GM18909 (cell line): ENCODE measurements around the gene M1AP.
"Not testable (repeated sequence)": the region's sequence is repeated elsewhere in the genome, so short reads cannot be mapped to it uniquely, and the experiment has no call there.

Source experiments
- ATAC-seq: cut with Tn5 transposase; IDR thresholded peaks from one replicate; pipeline ENCODE4 v1.9.1; 2021; ENCODE audit warnings: mild to moderate bottlenecking; ENCODE audit not compliant: unreplicated experiment, poor library complexity

Gene M1AP

DNA sequence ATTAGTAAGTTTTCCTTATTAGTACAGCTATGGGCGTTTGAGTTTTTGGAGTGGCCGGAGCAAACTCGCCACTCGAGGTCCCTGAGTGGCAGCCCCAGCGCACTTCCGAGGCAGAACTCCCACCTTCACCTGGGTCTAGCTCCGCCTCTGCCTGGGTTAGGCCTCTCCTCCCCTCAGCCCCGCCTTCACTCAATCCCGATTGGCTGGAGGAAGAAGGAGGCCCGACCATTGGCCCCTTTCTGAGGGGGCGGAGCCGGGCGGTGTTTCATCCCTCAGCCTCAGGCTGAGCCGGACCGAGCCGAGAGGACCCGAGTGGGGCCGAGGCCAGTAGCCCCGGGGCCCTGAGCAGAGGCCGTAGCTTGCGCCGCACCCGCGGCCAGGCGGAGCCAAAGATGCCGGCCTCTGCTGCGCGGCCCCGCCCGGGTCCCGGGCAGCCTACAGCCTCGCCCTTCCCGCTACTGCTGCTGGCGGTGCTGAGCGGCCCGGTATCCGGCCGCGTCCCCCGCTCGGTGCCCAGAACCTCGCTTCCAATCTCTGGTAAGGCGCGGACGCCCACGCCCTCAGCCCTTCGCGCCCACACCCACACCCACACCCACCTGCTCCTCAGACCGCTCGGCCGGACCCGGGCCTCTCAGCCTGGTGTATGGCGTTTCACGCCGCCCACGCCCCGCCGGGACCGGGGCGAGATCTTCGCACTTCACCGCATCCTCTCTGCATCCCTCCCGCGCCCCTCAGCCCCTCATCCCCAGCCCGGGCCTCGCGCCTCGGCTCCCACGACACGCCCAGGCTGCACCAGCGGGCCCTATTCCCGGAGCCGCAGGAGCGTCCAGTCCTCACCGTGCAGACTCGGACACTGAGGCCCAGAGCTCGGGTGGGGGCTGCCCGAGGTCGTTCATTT, 6.1 kb upstream of the M1AP start, which contains the start of gene SEMA4F:
TSS of gene SEMA4F (plus strand) at position 263 of the 898 bp plus-strand sequence. CDS start at position 393, 130 bp downstream.
- ATAC-seq = peak; percentile 100

DNA sequence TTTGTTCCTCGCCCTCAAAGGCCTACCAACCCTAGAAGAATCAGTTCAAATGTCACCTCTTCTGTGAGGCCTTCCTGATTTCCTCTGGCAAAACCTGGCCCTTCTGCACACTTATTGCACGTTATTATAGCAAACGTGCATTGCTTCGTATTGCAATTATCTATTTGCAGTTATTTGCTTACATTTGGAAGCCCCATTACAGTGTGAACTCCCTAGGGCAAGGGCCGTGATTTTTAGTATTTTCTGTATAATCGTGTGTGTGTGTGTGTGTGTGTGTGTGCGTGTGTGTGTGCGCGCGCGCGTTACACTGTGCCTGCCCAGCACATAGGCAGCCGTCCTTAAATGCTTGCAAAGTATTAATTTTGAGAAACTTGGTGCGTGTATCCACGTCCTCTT, 5.5 kb upstream of the M1AP start:
- peak; percentile 12 for ATAC-seq

DNA sequence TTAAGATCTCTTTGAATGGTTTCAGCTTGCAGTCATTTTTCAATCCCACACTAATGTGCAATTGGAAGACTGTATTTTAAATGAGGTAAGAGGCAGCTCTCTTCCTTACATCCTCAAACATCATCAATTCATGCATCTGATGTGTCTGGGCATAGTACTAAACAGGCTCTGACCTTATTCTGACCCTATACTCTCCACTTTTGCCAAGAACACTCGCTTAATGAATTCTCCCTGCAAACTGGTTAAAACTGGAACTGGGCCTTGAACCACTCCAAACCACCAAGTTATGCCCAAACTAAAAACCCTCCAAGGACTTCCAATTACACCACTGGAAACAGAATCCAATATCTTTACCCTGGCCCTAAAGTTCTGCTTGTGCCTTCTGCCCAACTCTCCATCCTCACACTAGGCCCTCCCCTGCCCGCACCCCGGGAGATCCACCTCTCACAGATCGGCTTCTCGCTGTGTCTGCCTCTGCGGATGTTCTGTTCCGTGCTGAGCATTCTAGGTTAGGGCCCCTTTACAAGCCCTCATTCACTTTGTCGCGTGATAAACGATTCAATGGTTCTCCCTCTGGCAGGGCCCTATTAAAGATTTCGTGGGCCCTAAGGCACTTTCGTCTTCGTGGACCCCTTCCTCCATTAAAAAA, 1.2 kb downstream of the M1AP start:
- no peak for ATAC-seq

DNA sequence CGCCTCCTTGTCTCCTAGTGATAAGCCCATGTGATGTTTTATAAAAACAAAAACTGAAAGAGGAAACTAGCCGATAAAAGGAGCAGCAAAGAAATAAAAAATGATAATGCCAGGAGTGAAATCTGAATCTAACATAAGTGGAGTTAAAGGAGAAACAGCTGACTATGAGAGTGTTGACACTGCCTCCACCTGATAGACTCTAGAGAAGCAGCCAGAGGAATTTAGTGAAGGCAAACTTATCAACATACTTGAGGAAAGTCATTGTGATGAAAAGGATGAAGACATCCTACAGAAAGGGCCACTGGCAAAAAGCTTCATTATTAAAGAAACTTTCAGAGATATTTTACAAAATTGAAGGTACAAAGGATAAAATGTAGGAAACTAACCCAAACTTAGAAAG, 1.9 kb downstream of the M1AP start:
- no peak for ATAC-seq

DNA sequence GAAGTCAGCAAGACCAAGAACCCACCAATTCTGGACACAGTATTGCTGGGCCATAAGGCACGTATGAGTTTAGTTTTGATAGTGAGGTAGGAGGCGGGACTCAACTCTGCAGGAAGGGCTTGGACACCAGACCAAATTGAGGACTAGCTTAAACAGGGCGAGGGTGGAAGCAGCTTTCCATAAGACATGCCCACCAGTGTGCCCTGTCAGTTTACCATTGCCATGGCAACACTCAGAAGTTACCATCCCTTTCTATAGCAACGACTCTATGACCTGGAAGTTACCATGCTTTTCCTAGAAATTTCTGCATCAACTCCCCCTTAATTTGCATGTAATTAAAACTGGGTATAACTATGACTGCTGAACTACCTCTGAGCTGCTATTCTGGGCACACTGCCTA, 2.8 kb downstream of the M1AP start:
- ATAC-seq = no peak

DNA sequence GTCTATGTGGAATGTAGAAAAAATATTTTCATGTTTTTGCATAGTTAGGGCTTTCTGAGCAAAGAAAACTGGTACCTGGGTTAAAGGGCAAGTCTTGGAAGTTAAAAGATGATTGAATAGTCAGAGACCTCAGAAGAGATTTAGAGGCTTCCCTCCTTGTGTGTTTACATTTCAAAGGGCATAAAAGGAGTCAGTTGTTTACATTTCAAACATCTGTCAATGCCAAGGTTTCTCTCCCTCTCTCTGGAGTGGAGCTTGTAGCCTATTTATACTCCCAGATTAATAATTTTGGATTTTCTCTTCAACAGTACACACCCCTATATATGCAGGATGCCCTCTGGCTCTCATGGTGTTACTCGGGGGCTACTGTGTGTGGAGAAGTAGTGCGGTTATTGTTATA, 8.6 kb downstream of the M1AP start:
- no peak for ATAC-seq

DNA sequence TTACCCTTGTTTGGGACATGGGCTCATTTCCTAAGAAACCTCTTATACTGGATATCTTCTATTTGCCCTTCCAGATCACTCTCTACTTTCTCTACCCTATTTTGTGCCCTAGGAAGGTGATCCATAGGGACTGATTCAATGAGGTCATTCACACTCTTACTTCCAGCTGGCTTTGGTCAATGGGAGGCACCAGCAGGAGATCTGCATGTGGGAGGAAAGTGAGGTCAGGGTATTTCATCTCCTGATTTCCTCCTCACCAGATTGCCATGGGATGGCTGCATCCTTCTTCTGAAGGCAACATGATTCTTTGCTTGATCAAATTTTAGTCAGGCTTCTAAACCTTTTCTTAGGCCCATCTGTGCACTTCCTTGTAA, 15.2 kb downstream of the M1AP start:
- ATAC-seq = no peak

DNA sequence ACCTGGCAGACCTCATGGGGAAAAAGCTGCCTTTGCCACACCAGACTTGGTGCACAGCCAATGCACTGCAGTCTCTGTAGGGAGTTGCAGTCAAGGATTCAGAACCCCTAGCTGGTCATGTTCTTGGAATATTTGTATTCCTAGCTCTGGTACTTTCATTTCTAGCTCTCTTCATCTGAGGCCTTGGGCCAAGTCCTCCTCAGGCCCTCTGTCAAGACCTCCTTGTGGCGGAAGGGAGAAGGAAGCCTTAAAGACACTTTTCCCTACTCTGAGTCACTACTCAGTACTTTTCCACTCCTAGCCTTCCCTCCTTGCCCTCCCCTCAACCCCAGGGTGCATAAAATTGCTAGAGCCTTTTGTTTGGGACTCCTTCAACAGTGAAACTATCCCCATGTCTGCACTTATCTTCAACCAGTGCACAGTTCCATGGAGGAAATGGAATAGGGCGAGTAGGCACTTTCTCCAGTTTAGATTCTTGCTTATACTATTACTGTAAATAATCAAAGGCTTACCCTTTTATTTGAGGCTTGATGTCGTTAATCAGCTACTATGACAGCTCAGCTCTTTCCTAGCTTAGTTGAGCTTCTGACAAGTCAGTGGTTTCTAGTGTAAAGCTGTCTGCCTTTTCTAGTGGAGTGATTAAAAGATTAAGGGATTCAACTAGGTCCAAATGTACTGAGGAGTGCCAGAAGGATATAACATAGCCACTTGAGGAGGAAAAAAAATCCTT, 15.8 kb downstream of the M1AP start:
- no peak for ATAC-seq

DNA sequence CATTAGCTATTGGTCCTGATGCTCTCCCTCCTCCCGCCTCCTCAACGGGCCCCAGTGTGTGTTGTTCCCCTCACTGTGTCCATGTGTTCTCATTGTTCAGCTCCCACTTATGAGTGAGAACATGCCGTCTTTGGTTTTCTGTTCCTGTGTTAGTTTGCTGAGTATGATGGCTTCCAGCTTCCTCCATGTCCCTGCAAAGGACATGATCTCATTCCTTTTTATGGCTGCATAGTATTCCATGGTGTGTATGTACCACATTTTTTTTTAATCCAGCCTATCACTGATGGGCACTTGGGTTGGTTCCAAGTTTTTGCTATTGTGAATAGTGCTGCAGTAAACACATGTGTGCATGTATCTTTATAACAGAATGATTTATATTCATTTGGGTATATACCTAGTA, 17.7 kb downstream of the M1AP start:
- ATAC-seq = not testable (repeated sequence)

DNA sequence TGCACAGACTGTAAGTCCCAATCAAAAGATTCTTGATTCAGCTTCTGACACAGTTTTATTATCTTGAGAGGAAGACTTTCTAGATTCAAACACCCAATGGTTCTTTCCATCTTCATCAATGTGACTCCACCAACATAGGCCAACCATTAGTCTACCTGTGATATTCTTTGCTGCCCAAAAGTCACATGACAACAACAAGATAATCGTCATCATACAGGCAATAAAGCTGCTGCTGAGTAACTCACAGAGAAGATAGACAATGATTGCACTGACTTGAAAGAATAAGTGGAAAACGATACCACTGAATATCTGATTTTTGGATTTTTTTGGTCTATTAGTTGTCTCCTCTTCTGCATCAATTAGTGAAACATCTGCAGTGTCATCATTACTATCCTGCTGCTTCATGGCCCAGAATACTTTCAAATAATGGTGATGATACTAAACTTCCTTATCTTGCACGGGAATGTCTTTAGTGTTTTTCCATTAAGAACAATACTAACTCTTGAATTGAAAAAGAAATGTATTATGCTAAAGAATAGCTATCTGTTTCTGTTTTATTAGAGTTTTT, 19.5 kb downstream of the M1AP start:
- ATAC-seq = no peak

DNA sequence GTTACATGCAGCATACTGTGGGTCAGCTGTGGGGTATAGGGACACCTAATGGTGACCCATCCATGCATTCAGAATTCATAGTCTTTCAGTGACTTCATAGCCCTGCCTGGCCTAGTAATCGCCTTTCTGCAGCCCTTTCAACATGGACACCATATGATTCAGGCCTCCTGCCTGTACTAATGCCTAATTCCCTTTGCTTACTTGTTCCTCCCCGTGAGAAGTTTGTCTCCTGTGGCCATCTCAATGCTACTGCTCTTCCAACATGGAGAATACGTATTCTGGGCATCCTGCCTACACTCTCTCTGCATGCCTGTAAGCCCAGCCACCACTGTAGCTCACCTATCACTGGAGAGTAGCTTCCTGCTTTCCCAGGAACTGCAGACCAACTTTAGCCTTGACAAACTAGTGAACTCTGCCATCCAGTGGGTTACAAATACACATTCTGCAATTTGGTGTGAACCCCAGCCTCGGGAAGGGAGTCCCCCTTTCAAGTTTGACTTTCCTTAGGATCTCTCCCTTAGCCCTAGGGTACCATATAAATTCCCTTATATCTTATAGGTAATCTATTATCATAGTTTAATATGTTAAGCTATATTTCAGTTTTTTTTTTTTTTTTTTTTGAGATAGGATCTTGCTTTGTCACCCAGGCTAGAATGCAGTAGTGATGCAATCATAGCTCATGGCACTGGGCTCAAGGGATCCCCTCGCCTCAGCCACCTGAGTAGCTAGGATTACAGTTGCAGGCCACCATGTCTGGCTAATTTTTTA, 22.3 kb downstream of the M1AP start:
- no peak for ATAC-seq

DNA sequence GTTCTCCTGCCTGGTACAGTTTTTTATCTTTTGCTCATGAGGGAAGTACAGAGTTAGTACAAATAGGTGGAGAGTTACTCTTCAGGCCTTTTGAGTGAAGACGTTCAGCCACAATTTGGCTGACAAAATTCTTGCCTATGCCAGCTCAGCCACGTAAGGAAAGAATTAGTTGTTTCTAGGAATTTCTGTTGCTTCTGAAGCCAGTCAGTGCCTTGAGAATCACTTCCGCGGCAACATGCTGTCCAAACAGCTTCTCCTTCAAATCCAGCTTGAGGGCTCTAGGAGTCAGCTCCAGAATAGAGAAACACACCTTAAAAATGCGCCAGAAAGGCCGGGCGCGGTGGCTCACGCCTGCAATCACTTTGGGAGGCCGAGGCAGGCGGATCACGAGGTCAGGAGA, 27.5 kb downstream of the M1AP start:
- no peak for ATAC-seq

DNA sequence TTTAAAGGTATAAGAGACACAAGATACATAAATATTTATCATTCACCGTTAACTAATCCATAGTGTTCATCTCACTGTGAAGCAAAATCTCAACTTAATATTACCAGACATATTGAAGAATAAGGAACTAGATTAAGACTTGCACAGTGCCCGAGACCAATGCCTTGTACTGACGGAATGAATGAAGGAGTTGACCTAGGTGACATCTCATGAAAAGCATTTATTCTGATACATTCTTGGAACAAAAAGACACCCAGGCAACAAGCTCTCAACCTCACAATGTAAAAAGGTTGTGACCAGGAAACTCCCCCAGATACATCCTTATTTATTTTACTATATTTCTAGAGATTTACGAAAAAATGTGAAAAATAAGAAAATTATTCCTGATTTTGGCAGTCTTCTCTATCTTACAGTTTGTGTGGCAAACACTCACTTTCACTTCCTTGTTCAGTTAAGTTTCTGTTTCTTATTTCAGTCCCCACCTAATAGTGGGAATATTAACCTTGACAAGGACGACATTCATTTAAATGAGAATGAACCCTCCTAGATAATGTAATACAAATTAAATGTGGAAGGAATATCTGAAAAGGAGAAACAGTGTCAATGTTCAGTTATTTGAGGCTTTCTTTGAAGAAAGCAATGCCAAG, 28.4 kb downstream of the M1AP start:
- no peak for ATAC-seq

DNA sequence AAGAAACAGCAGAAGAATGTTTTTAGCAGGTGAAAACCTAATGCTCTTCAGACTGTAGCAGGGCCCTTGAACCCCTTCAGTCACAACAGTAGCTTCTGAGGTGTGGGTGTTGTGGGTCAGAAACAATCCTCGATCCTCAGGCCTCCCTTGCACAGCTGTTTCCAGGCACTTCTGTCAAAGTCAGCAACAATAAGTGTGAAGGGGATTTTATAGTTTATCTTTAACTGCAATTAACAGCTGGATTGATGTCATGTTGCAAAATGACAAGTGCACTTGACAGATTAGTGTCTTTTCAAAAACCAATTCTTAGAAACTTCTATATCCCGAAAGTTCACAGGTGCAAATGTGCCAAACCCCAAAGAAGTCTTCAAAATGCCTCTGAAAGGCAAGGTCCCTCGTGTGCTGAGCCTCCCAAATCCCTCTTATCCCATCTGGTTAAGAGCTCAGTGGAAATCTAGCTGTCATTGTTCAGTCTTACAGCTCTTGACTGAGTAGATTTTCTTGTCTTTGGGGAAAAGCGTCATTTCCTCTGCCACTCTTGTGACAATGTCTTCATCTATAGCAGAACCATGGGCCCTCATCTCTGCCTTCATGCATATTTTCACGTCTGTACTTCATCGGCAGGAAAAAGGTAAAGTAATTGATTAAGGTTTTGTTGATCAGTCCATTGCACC, 29.6 kb downstream of the M1AP start:
- no peak for ATAC-seq

DNA sequence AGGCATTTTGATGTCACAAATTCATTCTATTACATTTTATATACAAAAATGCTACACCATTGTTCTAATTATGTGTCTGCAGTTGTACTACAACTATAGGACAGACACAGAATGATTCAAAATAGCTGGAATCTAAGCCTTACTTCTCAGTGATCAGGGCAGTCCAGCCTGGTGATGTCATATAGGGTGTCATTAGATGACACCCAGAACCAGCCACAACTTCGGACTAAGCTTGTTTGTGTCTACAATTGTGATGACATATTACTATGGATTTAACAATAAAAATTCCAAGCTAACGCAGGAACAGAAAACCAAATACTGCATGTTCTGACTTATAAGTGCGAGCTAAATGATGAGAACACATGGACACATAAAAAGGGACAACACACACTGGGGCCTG, 31.0 kb downstream of the M1AP start:
- ATAC-seq = no peak

DNA sequence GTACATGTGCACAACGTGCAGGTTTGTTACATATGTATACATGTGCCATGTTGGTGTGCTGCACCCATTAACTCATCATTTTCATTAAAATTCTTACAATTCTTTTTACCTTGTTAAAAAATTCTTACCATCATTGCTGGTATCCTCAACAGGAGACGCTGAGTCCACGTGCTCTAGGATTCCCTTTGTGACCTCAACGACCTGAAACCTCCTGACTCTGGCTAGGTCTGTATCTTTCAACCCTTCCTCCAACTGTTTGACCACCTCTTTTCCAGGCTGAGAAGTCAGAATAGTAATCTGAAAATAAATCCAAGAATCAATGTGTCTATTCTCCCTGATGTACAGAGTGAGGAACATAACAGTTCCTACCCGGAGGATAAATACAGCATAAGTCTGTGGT, 41.2 kb downstream of the M1AP start:
- ATAC-seq = no peak

DNA sequence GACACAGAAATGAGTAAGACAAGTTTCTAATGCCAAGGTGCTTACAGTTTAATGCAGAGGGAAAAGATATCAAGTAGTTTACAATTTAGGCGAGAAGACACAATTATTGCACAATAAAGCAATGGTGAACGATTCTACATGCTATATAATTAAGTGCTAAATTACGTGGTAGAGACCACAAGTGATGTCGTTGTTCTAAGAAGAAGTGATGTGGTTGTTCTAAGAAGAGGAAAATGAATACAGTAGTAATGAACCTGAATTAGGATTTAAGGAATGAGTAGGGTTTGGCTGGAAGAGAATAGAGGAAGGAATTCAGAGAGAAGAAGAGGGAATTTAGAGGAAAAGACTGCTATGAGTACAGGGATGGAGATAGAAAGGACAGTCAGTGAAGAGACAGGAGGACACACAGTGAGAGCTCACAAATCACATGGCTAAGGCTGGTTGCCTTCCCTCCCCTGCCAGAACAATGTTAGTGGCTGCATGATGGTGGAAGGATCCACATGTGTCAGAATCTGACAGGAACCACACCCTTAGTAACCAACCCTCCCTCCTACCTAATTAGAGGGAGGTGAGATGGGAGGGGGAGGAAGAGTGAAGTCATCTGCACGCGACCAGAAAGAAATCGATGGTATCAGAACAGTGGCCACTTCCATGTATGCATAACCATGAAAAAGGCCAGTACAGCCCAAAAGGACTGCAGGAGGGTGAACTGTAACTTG, 44.7 kb downstream of the M1AP start:
- no peak for ATAC-seq

DNA sequence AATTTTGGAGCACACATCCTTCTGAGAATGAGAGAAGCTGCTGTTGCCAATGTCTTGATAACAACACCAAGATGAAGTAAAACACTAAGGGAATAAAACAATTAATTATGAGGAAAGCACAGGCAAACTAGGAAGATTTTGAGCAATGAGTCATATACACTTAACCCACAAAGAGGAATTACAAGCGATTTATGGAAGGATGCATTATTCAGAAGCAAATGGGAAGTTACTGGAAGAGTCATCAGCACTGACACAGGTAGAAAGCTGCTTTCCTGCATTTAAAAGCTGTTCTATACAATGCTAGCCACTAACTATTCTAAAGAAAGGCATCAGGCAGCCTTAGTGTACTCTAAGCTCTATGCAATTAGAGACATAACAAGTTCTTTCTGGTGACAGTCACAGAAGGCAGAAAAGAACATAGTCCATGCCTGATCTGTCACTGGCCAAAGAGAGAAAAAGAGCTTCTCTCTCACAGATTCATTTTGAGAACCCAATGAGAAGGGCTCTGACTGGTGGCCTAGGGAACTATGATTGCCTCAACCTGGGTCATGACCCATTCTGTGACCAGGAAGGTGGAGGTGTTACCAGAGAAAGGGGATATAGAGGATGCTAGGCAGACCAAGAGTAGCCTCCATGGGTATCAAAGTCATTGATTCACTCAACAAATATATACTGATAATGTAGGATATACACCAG, 45.4 kb downstream of the M1AP start:
- no peak for ATAC-seq
